GM12878 (cell line): ENCODE data around the gene BAZ2B. TPM values are rescaled to one million over a fixed set of nuclear protein-coding genes. Genes with fewer than 3 reads are reported as not detected.

ENCODE experiments used
- ATAC-seq: fragments of 200-7000 bp; cut with Tn5 transposase; 3 replicates; pipeline ENCODE4 v1.9.1; 2020; ENCODE audit warnings: mild to moderate bottlenecking, moderate library complexity
- BruUV-seq: library from RNA; stranded (reverse); fragments of 400-500 nt; replicated peaks from 2 replicates; lab custom pipeline; 2021; lab: Mats Ljungman, UMichigan
- CTCF ChIA-PET: fragments of 300-600 bp; sonication (Branson Sonifier 250); formaldehyde crosslinking; extraction: SDS; loops from one replicate; lab custom pipeline; 2021; ENCODE audit warnings: inconsistent platforms; lab: Yijun Ruan, JAX
- POLR2A ChIA-PET: fragments of 350-600 bp; formaldehyde crosslinking; extraction: SDS; loops from one replicate; lab custom pipeline; 2021; ENCODE audit warnings: inconsistent platforms; lab: Charles Lee
- RAD21 ChIA-PET: fragments of 300-600 bp; sonication (Branson Sonifier 250); formaldehyde crosslinking; loops from one replicate; lab custom pipeline; 2023; ENCODE audit warnings: antibody characterized with exemption; ENCODE audit not compliant: unreplicated experiment; lab: Charles Lee
- SMC1A ChIA-PET: fragments of 300-600 bp; sonication (Branson Sonifier 250); formaldehyde crosslinking; loops from one replicate; lab custom pipeline; 2023; ENCODE audit not compliant: unreplicated experiment, uncharacterized antibody; lab: Charles Lee
- DNase-seq: peaks from one replicate; pipeline ENCODE4 v3.0.0-alpha.2; 2011; ENCODE audit warnings: low read depth, low spot score
- FAIRE-seq: peaks from 3 replicates; lab custom pipeline; 2011; peaks lifted over from hg19 to GRCh38; lab: Jason Lieb, UNC
- H2AFZ ChIP-seq: 2 replicates; pipeline ENCODE4 v1.6.0; 2011; ENCODE audit warnings: low read depth, low read length, control low read depth; ENCODE audit not compliant: control insufficient read depth
- H3K27ac ChIP-seq: 2 replicates; pipeline ENCODE4 v1.5.1; 2011; ENCODE audit warnings: control low read depth; ENCODE audit not compliant: control insufficient read depth, insufficient read depth
- H3K27me3 ChIP-seq, 2 experiments: replicated peaks in 1 of 2; 2 replicates each; pipeline versions ENCODE4 v1.6.0 to v1.6.1; 2011; ENCODE audit warnings: low read length in 1 of 2; ENCODE audit not compliant: control insufficient read depth in 2 of 2, insufficient read depth in 2 of 2
- H3K36me3 ChIP-seq, 2 experiments: 2 replicates each; pipeline ENCODE4 v1.5.1; 2011; ENCODE audit warnings: low read length in 1 of 2; ENCODE audit not compliant: control insufficient read depth in 2 of 2, insufficient read depth in 2 of 2
- H3K4me1 ChIP-seq: 2 replicates; pipeline ENCODE4 v1.6.1; 2011; ENCODE audit warnings: mild to moderate bottlenecking, low read length, moderate library complexity, mixed read lengths; ENCODE audit not compliant: control insufficient read depth, insufficient read depth
- H3K4me2 ChIP-seq: 2 replicates; pipeline ENCODE4 v1.6.0; 2011; ENCODE audit warnings: control low read depth; ENCODE audit not compliant: control insufficient read depth, insufficient read depth
- H3K4me3 ChIP-seq: fragments of 200-600 bp; sonication (generic); 2 replicates; pipeline ENCODE4 v1.5.1; 2016
- H3K79me2 ChIP-seq: 2 replicates; pipeline ENCODE4 v1.6.0; 2011; ENCODE audit warnings: low read length; ENCODE audit not compliant: control insufficient read depth, insufficient read depth
- H3K9ac ChIP-seq: 2 replicates; pipeline ENCODE4 v1.8.0; 2011; ENCODE audit warnings: low read length, control low read depth, mixed read lengths; ENCODE audit not compliant: control insufficient read depth, insufficient read depth
- H3K9me3 ChIP-seq: replicated peaks from 3 replicates; pipeline ENCODE4 v1.5.1; 2011; ENCODE audit warnings: mild to moderate bottlenecking, low read length; ENCODE audit not compliant: control insufficient read depth, insufficient read depth
- H4K20me1 ChIP-seq: 2 replicates; pipeline ENCODE4 v1.6.0; 2011; ENCODE audit not compliant: control insufficient read depth, insufficient read depth
- ATF7 ChIP-seq: fragments of 450-650 bp; IDR thresholded peaks from 2 replicates; pipeline ENCODE4 v1.6.1; 2016; ENCODE audit warnings: low read depth, mild to moderate bottlenecking
- BRCA1 ChIP-seq: IDR thresholded peaks from 2 replicates; pipeline ENCODE4 v1.6.1; 2011; ENCODE audit warnings: low read depth, low read length, improper control_type of control experiment
- EED ChIP-seq: sonication (generic); IDR thresholded peaks from 2 replicates; pipeline ENCODE4 v1.6.1; 2016; ENCODE audit warnings: antibody characterized with exemption, low read depth
- GATAD2B ChIP-seq: fragments of 450-650 bp; conservative IDR thresholded peaks from 2 replicates; pipeline ENCODE4 v1.6.1; 2017; ENCODE audit warnings: low read depth, mild to moderate bottlenecking, moderate library complexity
- KLF5 ChIP-seq: fragments of 450-650 bp; IDR thresholded peaks from 2 replicates; pipeline ENCODE4 v1.6.1; 2014; ENCODE audit warnings: mild to moderate bottlenecking; ENCODE audit not compliant: partially characterized antibody
- NR2F1 ChIP-seq: fragments of 450-650 bp; conservative IDR thresholded peaks from 2 replicates; pipeline ENCODE4 v1.6.1; 2017; ENCODE audit warnings: mild to moderate bottlenecking
- NRF1 ChIP-seq: conservative IDR thresholded peaks from 2 replicates; pipeline ENCODE4 v1.6.1; 2011; ENCODE audit warnings: mild to moderate bottlenecking, low read depth, low read length, improper control_type of control experiment
- RFX5 ChIP-seq: IDR thresholded peaks from 2 replicates; pipeline ENCODE4 v1.6.1; 2011; ENCODE audit warnings: low read depth, low read length, improper control_type of control experiment
- SIN3A ChIP-seq: IDR thresholded peaks from 2 replicates; pipeline ENCODE4 v1.6.1; 2012; ENCODE audit warnings: low read depth, low read length, improper control_type of control experiment
- SUPT20H ChIP-seq: IDR thresholded peaks from 2 replicates; pipeline ENCODE4 v1.6.1; 2011; ENCODE audit warnings: low read depth, mild to moderate bottlenecking, low read length, moderate library complexity, borderline replicate concordance; ENCODE audit not compliant: control insufficient read depth
- TCF3 ChIP-seq: IDR thresholded peaks from 2 replicates; pipeline ENCODE4 v1.6.1; 2012; ENCODE audit warnings: low read depth, mild to moderate bottlenecking, low read length, borderline replicate concordance; ENCODE audit not compliant: insufficient read depth
- WGBS: methylation state at CpG from one replicate; pipeline ENCODE4 v1.1.6; 2016; ENCODE audit warnings: low lambda C conversion rate; ENCODE audit not compliant: insufficient replicate concordance, insufficient coverage; ENCODE audit errors: missing lambda C conversion rate; 5-methylcytosine and 5-hydroxymethylcytosine counted together
- in situ Hi-C: fragments of 300-500 bp; cut with MboI; formaldehyde crosslinking; loops from 9 replicates; pipeline ENCODE4 v1.14.3; 2018; ENCODE audit warnings: mixed read lengths
- intact Hi-C: fragments of 100-400 bp; cut with micrococcal nuclease; formaldehyde crosslinking; loops from one replicate; pipeline ENCODE4 v1.14.2; 2022; ENCODE audit not compliant: unreplicated experiment
- polyA plus RNA-seq, 11 experiments: library from polyadenylated mRNA; depleted of rRNA in 4 of 11; unstranded in 6 of 11; stranded (reverse) in 5 of 11; fragments of >200 nt; fragmentation: Nextera tagmentation in 4 of 11; fragmentation: Illumina TruSeq in 1 of 11; extraction: Ambion mirVana in 4 of 11; extraction: Trizol in 1 of 11; gene quantifications; 1 replicate in 1 of 11; 2 replicates in 10 of 11; pipeline versions ENCODE4 v1.2.1 to v1.2.3, GENCODE V29; 2011 to 2016; ENCODE audit warnings: inconsistent platforms in 2 of 11, missing spikeins in 2 of 11, low read depth in 1 of 11
- total RNA-seq, 4 experiments: library from RNA; depleted of rRNA in 3 of 4; stranded (reverse); fragments of >200 nt in 3 of 4; fragmentation: Illumina TruSeq in 1 of 4; extraction: Trizol in 1 of 4; gene quantifications; 2 replicates each; pipeline versions ENCODE4 v1.2.1 to v1.2.3, GENCODE V29; 2013 to 2021
- TF ChIP-seq, protein P1 (sequence below): fragments of 450-650 bp; IDR thresholded peaks from 2 replicates; pipeline ENCODE4 v1.6.1; 2017; ENCODE audit warnings: mild to moderate bottlenecking, moderate library complexity
- TF ChIP-seq, protein P2 (sequence below): fragments of 450-650 bp; IDR thresholded peaks from 2 replicates; pipeline ENCODE4 v1.6.1; 2018; ENCODE audit warnings: mild to moderate bottlenecking, low read depth, moderate library complexity; ENCODE audit not compliant: partially characterized antibody

The BAZ2B gene
- total and polyA plus RNA-seq, 10 of the 15 experiments (the other 5 are each of a cell fraction or from before 2014, with no cell fraction given), result 8.8 to 49.7 (median 24.7) TPM

DNA sequence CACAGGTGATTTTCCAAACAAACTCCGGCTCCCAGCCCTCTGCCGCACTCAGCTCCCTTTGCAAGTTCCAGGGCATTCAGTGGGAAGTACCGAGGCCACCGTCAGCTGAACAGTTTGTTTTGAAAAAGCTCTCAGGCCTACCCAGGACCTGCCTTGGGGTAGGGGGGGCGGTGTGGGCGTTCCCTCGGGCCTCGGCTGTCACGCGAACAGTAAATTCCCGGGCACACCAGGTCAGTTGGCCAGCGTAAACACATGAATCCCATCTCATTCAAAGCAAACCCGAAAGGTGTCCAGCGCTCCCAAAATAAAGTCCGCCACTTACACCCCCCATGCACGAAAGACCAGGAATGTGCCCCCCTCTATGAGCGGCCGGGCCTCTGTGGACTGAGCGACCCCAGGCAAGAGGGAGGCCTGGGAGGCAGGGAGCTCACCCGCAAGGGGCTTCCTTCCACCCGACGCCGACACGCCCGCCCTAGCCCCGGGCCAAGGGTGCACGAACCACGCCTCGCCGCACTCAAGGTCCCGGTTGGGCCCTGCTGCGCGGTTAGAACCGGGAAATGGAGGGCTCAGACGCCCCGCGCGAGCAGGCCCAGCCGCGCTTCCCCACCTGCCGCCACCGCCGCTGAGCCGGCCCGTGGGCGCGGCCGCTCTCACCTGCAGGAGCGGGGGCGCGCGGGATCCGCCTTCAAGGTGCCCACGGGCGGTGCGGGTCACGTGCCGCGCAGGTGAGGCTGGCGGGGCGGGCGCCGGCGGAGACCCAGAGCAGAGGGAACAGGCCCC is 330.2 kb downstream of the BAZ2B start, which contains the start of gene WDSUB1 (continued):
- TF ChIP-seq, protein P1, sequence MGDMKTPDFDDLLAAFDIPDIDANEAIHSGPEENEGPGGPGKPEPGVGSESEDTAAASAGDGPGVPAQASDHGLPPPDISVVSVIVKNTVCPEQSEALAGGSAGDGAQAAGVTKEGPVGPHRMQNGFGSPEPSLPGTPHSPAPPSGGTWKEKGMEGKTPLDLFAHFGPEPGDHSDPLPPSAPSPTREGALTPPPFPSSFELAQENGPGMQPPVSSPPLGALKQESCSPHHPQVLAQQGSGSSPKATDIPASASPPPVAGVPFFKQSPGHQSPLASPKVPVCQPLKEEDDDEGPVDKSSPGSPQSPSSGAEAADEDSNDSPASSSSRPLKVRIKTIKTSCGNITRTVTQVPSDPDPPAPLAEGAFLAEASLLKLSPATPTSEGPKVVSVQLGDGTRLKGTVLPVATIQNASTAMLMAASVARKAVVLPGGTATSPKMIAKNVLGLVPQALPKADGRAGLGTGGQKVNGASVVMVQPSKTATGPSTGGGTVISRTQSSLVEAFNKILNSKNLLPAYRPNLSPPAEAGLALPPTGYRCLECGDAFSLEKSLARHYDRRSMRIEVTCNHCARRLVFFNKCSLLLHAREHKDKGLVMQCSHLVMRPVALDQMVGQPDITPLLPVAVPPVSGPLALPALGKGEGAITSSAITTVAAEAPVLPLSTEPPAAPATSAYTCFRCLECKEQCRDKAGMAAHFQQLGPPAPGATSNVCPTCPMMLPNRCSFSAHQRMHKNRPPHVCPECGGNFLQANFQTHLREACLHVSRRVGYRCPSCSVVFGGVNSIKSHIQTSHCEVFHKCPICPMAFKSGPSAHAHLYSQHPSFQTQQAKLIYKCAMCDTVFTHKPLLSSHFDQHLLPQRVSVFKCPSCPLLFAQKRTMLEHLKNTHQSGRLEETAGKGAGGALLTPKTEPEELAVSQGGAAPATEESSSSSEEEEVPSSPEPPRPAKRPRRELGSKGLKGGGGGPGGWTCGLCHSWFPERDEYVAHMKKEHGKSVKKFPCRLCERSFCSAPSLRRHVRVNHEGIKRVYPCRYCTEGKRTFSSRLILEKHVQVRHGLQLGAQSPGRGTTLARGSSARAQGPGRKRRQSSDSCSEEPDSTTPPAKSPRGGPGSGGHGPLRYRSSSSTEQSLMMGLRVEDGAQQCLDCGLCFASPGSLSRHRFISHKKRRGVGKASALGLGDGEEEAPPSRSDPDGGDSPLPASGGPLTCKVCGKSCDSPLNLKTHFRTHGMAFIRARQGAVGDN, result peak; percentile 49
- TF ChIP-seq TCF3, result peak; percentile 53; the same call in 1 of the 2 replicates
- peak; percentile 87; the same call in 1 of the 2 replicates for TF ChIP-seq GATAD2B

DNA sequence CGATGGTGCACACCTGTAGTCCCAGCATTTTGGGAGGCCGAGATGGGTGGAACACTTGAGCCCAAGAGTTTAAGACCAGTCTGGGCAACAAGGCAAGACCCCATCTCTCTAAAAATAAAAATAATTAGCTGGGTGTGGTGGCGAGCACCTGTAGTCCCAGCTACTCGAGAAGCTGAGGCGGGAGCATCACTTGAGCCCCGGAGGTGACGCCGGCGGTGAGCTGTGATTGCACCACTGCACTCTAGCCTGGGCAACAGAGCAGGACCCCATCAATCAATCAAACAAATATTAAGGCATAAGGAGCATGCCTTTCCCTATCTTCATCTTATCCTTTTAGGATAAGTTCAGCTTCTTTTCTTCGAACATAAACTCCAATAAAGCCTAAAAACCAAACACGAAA is 330.9 kb downstream of the BAZ2B start:
- in situ Hi-C loops, result no loop called here
- no peak for ATAC-seq

More for the DNA sequence above, 330.9 kb downstream of the BAZ2B start:
- ChIA-PET RAD21 (interaction anchor here (0.8 to 0.9 kb wide), 2 partner anchors 8 to 35 kb away, joined by 3 to 4 read pairs; no protein-coding TSS in a partner anchor), POLR2A (interaction anchor here (1.5 kb wide), 1 partner anchor 36 kb away, joined by 7 read pairs; no protein-coding TSS in a partner anchor), CTCF (interaction anchor here (0.9 kb wide), 1 partner anchor 36 kb away, joined by 3 read pairs; no protein-coding TSS in a partner anchor), SMC1A (interaction anchor here (1.4 to 2.3 kb wide), 2 partner anchors 17 to 36 kb away, joined by 3 to 5 read pairs; no protein-coding TSS in a partner anchor)
- Histone ChIP-seq H3K36me3 (no peaks in the 10 kb centered on the region), H3K27ac (no peak overlapping the region), H4K20me1 (no peaks in the 10 kb centered on the region), H3K4me2 (peak overlapping the region; percentile 58), H3K9me3 (peaks cover 4% of the 10 kb centered on the region; the same call in 2 of the 3 replicates), H2AFZ (no peak overlapping the region), H3K9ac (no peak overlapping the region; the same call in 1 of the 2 replicates), H3K4me3 (peak overlapping the region; percentile 86), H3K4me1 (peaks cover 10% of the 10 kb centered on the region), H3K79me2 (peaks cover 10% of the 10 kb centered on the region), H3K27me3 (no peaks in the 10 kb centered on the region)
- intact Hi-C loops, result no loop called here
- 89% methylated on average over 11 of the region's 11 CpGs for WGBS
- BruUV-seq, result no TSS peak
- TF ChIP-seq KLF5, result no peak
- TF ChIP-seq BRCA1, result no peak
- no peak for TF ChIP-seq EED
- no peak for TF ChIP-seq NR2F1
- TF ChIP-seq, protein P2, sequence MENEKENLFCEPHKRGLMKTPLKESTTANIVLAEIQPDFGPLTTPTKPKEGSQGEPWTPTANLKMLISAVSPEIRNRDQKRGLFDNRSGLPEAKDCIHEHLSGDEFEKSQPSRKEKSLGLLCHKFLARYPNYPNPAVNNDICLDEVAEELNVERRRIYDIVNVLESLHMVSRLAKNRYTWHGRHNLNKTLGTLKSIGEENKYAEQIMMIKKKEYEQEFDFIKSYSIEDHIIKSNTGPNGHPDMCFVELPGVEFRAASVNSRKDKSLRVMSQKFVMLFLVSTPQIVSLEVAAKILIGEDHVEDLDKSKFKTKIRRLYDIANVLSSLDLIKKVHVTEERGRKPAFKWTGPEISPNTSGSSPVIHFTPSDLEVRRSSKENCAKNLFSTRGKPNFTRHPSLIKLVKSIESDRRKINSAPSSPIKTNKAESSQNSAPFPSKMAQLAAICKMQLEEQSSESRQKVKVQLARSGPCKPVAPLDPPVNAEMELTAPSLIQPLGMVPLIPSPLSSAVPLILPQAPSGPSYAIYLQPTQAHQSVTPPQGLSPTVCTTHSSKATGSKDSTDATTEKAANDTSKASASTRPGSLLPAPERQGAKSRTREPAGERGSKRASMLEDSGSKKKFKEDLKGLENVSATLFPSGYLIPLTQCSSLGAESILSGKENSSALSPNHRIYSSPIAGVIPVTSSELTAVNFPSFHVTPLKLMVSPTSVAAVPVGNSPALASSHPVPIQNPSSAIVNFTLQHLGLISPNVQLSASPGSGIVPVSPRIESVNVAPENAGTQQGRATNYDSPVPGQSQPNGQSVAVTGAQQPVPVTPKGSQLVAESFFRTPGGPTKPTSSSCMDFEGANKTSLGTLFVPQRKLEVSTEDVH, result no peak
- no peak for TF ChIP-seq SUPT20H
- TF ChIP-seq ATF7, result no peak
- no peak for TF ChIP-seq RFX5
- no peak for TF ChIP-seq NRF1
- TF ChIP-seq SIN3A, result no peak
- FAIRE-seq, result no peak
- no peak for DNase-seq
